GM21447 (cell line): Measurements from ENCODE around the gene ACVR2A.

Source experiments
- ATAC-seq: cut with Tn5 transposase; IDR thresholded peaks from one replicate; pipeline ENCODE4 v1.9.1; 2021; ENCODE audit not compliant: unreplicated experiment

Gene ACVR2A

GRCh38 chr2:147917161-147917560 is 72.3 kb downstream of the ACVR2A start:
- no peak for ATAC-seq

- no peak for ATAC-seq
These were observed 79.0 kb downstream of the ACVR2A start for GRCh38 chr2:147923846-147924245.

GRCh38 chr2:147924647-147925046 is 79.8 kb downstream of the ACVR2A start:
- no peak for ATAC-seq

GRCh38 chr2:147925886-147926285 is 81.1 kb downstream of the ACVR2A start:
- no peak for ATAC-seq

- no peak for ATAC-seq
These were observed 82.3 kb downstream of the ACVR2A start for GRCh38 chr2:147927053-147927588.

GRCh38 chr2:147933931-147934330 is 89.1 kb downstream of the ACVR2A start:
- ATAC-seq, result no peak

- ATAC-seq, result no peak
These were observed 90.2 kb downstream of the ACVR2A start for GRCh38 chr2:147934881-147935620.

- no peak for ATAC-seq
These were observed 93.0 kb downstream of the ACVR2A start for GRCh38 chr2:147937744-147938349.

GRCh38 chr2:147939313-147939712 is 94.5 kb downstream of the ACVR2A start:
- no peak for ATAC-seq

- no peak for ATAC-seq
These were observed 100.8 kb downstream of the ACVR2A start for GRCh38 chr2:147945660-147946059.

- ATAC-seq, result no peak
These were observed 107.3 kb downstream of the ACVR2A start for GRCh38 chr2:147952118-147952517.

GRCh38 chr2:147968571-147968970 is 123.7 kb downstream of the ACVR2A start:
- no peak for ATAC-seq

- ATAC-seq, result no peak
These were observed 131.3 kb downstream of the ACVR2A start for GRCh38 chr2:147976102-147976501.

- ATAC-seq, result no peak
These were observed 132.8 kb downstream of the ACVR2A start for GRCh38 chr2:147977679-147978078.
